ENCODE measurements around the gene GDI2.

- TF ChIP-seq CTCF (conservative IDR thresholded peaks at IDR 0.05; ENCODE audit: low read length) (no peak), EZH2phosphoT487 (IDR thresholded peaks at IDR 0.05; ENCODE audit: borderline replicate concordance, low read depth, low read length) (no peak)
Observed at GRCh38 chr10:5809527-5810154, 3.6 kb downstream of the GDI2 start.

Data from OCI-LY7 (cell line).